ENCODE results near the gene MYD88.

DNA sequence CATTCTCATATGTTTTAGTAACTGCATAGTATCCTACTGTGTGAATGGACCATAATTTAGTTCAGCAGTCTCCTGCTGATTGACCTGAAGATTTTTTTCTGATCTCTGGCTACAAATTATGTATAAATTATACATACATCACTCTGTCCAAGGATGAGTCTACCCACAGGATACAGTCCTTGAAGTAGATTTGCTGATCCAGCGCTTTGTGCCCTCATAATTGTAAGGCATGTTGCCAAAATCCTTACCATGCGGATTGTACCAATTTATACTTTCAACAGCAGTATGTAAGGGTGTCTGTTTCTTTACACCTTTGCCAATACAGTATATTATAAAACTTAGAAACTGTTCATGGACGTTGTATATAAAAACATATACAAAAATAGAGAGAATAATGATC is 48.0 kb upstream of the MYD88 start:
- TF ChIP-seq, protein P1, sequence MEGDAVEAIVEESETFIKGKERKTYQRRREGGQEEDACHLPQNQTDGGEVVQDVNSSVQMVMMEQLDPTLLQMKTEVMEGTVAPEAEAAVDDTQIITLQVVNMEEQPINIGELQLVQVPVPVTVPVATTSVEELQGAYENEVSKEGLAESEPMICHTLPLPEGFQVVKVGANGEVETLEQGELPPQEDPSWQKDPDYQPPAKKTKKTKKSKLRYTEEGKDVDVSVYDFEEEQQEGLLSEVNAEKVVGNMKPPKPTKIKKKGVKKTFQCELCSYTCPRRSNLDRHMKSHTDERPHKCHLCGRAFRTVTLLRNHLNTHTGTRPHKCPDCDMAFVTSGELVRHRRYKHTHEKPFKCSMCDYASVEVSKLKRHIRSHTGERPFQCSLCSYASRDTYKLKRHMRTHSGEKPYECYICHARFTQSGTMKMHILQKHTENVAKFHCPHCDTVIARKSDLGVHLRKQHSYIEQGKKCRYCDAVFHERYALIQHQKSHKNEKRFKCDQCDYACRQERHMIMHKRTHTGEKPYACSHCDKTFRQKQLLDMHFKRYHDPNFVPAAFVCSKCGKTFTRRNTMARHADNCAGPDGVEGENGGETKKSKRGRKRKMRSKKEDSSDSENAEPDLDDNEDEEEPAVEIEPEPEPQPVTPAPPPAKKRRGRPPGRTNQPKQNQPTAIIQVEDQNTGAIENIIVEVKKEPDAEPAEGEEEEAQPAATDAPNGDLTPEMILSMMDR (IDR thresholded peaks at IDR 0.05): no peak
- no peak for TF ChIP-seq POLR2A (IDR thresholded peaks at IDR 0.05)
